Retinal pigment epithelial cell (primary cell): ENCODE data around the gene KCND3.

Source experiments
- DNase-seq: peaks from one replicate; pipeline ENCODE4 v3.0.0-alpha.2; 2010; ENCODE audit warnings: low read depth
- H3K4me3 ChIP-seq: 2 replicates; pipeline ENCODE4 v1.5.1; 2011; ENCODE audit warnings: mild to moderate bottlenecking, low read length, control low read depth, moderate library complexity
- TF ChIP-seq, protein P1 (sequence below): conservative IDR thresholded peaks from 2 replicates; pipeline ENCODE4 v1.5.1; 2011; ENCODE audit warnings: low read depth, low read length, control low read depth, inconsistent platforms

Gene KCND3

DNA sequence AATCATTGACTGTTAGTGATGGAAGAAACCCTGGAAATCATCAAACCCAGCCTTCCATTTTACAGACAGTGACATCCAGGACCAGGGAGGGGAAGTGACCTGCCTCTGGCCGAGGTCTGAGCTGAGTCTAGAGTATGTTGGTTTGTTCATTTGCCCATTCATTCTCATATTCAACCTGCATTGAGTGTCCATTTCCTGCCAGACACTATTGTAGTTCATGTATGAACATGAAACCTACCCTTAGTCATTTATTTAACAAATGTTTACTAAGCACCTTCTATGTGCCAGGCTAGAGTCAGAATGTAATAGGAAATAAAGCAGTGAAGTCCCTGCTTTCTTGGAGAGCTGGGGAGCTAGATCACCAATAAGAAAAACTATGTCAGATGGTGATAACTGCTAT is 51.3 kb downstream of the KCND3 start:
- H3K4me3 ChIP-seq: no peak overlapping the region
- TF ChIP-seq, protein P1, sequence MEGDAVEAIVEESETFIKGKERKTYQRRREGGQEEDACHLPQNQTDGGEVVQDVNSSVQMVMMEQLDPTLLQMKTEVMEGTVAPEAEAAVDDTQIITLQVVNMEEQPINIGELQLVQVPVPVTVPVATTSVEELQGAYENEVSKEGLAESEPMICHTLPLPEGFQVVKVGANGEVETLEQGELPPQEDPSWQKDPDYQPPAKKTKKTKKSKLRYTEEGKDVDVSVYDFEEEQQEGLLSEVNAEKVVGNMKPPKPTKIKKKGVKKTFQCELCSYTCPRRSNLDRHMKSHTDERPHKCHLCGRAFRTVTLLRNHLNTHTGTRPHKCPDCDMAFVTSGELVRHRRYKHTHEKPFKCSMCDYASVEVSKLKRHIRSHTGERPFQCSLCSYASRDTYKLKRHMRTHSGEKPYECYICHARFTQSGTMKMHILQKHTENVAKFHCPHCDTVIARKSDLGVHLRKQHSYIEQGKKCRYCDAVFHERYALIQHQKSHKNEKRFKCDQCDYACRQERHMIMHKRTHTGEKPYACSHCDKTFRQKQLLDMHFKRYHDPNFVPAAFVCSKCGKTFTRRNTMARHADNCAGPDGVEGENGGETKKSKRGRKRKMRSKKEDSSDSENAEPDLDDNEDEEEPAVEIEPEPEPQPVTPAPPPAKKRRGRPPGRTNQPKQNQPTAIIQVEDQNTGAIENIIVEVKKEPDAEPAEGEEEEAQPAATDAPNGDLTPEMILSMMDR: no peak
- no peak for DNase-seq

GRCh38 chr1:111937147-111937725 is 52.2 kb downstream of the KCND3 start:
- no peak for DNase-seq
- TF ChIP-seq, protein P1: no peak
- no peak overlapping the region for H3K4me3 ChIP-seq

- TF ChIP-seq, protein P1: no peak
- H3K4me3 ChIP-seq: no peak overlapping the region
- no peak for DNase-seq
Measured at GRCh38 chr1:111934106-111934852, 55.2 kb downstream of the KCND3 start.

- H3K4me3 ChIP-seq: no peak overlapping the region
- TF ChIP-seq, protein P1: no peak
- DNase-seq: no peak
Measured at GRCh38 chr1:111930356-111930755, 59.1 kb downstream of the KCND3 start.

DNA sequence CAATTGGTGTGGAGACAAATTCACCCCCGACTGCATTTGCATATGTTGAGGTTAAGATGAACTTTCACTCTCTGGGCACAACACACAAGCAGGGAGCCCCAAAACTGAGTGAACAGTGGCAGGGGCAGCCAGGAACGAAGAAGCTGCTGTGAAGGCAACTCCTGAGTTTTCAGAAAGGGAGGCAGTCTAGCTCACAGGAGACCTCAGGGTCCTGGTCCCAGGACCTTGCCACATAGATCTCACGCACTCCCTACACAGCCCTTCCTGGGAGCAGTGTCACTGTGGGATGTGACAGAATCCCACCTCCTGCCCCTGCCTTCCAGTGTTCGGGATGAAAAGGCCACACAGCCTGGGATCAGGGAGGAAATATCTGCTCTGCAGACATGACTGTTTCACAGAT is 60.9 kb downstream of the KCND3 start:
- DNase-seq: no peak
- H3K4me3 ChIP-seq: no peak overlapping the region
- TF ChIP-seq, protein P1: no peak

DNA sequence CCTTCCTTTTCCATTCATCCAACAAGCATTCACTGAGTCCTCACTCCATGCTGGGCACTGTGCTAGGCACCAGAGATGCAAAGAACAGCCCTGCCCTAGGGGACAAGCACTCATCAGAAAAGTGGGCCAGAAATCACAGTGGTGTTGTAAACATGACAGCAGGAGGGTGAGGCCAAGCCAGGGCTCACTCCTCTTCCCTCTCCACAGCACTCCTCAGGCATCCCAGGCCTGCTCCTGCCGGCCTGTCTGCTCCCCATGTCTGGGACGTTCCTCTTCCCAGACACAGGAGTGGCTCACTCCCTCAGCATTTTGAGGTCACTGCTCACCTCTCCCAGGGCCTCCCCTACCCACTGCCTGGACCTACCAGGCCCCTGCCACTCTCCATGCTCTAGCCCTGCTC is 61.8 kb downstream of the KCND3 start:
- TF ChIP-seq, protein P1: no peak
- no peak for DNase-seq
- no peak overlapping the region for H3K4me3 ChIP-seq

DNA sequence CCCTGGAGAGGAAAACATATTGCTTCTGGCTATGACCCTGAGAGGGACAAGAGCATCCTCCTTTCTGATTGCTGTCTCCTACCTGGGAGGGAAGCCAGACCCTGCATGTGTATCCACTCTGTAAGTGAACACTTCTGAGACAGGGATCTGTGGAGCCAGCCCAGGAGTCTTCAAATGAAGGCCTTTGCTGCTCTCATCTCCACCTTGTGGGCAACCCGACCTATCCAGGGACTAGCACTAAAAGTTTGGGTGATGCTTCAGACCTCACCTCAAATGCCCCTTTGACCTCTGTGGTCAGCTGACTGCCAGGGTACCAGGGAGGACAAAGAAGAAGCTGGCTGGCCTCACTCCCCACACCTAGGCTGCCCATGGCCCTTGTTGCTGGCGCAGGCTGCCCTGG is 64.7 kb downstream of the KCND3 start:
- no peak overlapping the region for H3K4me3 ChIP-seq
- no peak for DNase-seq
- TF ChIP-seq, protein P1: no peak
